Cardiac septum (tissue), 1 donor: ENCODE data around the gene ARHGEF16. TPM values are rescaled to one million over a fixed set of nuclear protein-coding genes. Genes with fewer than 3 reads are reported as not detected.

Source experiments
- DNase-seq: peaks from one replicate; pipeline ENCODE4 v3.0.0-alpha.2; 2020; ENCODE audit warnings: low spot score
- intact Hi-C: fragments of 100-400 bp; cut with DNase I; formaldehyde crosslinking; loops from one replicate; pipeline ENCODE4 v1.14.0; 2022
- total RNA-seq: library from RNA; stranded (reverse); fragmentation: NEBNext Ultra II Directional; extraction: Animal tissue kit (Norgen Biotek cat#: 25700); gene quantifications from one replicate; pipeline ENCODE4 v1.2.1, GENCODE V29; 2021
- donor health status: DM: no; HTN: no; CAD: no.

ARHGEF16 gene
- total RNA-seq, 1 donor from 2014 or later, result 0.57 TPM

DNA sequence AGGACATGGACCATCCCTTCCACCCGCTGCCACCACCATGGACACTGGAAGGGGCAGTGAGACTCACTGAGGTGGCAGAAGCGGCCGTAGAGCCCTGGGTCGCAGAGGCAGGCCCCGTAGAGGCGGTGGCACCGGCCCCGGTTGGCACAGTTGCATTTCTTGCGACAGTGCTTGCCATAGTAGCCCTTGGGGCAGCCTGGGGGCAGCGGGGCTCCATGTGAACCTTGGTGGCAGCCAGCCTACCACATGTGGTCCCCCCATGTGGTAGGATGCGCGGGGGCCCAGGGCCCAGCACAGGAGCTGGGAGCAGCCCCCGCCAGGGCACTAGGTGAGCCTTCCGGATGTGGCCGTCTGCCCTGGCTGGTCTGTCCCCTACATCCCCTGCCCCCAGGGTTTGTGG, 51.6 kb downstream of the ARHGEF16 start:
- intact Hi-C loops, result no loop called here
- DNase-seq, result no peak

DNA sequence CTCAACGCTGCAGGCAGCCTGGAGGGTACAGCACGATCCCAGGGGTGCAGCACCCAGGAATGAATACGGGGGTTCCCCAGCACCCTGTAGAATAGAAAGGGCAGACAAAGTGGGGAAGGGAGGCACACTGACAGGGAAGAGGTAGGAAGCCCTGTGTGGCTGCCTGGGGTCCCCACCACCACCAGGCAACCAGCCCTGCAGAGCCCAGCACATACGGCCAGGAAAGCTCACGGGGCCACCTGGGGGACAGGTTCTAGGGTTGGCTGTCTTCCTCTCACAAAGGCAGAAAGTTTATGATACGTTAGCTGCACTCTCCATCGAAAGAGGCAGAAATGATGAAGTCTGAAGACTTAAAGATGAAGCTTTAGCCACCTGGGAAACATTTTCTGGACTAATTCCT, 52.5 kb downstream of the ARHGEF16 start:
- DNase-seq, result no peak
- intact Hi-C loops, result no loop called here

GRCh38 chr1:3507636-3508275, 53.3 kb downstream of the ARHGEF16 start:
- DNase-seq, result no peak
- intact Hi-C loops, result no loop called here

DNA sequence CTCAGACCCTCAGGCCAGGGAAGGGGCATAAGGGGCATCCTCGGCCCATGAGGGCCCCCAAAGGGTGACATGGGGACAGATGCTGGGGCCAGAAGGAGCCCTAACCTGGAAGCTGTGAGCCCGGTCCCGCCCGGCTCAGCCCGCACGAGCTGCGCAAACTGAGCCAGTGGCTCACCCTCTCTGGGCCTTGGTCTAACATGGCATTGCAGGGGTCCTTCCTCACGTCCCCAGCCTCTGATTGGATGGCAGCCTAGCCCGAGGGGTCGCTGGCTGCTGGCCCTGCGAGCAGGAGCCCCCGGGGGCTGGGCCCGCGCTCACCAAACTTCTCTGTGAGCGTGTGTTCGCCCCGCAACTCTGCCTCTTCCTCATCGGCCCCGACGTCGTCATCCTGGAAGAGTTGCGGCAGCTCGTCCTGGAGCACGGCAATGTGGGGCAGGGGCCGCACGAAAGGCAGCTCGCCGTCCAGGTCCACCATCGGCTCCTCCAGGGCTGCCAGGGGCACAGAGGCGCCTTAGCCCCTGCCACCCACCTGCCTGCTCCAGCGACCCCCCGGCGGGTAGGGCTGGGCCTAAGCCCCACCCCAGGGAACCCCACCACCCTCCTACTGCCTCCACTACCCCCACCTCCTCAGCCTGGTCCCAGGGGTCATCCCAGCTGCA, 54.4 kb downstream of the ARHGEF16 start:
- no peak for DNase-seq
- intact Hi-C loops, result no loop called here

GRCh38 chr1:3509721-3510120, 55.3 kb downstream of the ARHGEF16 start:
- DNase-seq, result no peak
- intact Hi-C loops, result no loop called here

DNA sequence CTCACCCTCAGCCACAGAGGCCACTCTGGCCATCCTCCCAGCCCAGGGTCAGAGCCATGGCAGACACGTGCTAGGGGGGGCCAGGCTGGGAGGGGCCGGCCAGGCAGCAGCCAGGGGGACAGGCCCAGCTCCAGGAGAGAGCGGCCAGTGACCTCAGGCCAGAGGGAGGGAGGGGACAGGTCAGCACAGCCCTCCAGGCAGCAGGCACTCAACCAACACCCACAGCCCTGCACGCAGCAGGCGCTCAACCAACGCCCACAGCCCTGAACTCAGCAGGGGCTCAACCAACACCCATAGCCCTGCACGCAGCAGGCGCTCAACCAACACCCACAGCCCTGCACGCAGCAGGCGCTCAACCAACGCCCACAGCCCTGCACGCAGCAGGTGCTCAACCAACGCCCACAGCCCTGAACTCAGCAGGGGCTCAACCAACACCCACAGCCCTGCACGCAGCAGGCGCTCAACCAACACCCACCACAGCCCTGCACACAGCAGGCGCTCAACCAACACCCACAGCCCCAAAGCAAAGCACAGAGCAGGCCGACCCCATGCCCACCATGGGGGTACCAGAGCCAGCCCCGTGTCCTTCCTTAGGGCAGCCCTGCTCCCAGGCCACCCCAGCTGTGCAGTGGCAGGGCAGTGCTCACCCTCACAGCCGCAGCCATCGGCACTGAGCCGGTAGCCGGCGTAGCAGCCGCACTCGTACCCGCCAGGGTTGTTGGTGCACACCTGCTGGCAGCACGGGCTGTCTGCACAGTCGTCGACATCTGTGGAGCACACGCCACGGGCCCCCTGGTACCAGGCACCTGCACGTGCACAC, 55.9 kb downstream of the ARHGEF16 start:
- DNase-seq, result no peak
- intact Hi-C loops, result no loop called here

DNA sequence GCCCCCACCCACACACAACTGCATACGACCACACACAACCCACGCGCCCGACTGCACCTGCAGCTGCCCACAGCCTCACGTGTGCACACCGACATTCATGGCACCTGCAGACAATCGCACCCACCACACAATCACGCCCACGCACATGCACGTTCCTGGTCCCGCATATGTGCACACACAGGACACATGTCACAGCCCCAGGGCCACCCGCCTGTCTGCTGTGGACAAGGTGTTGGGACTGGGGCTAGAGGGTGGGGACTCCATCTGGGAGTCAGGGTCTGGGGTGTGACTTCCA, 56.4 kb downstream of the ARHGEF16 start:
- intact Hi-C loops, result no loop called here
- no peak for DNase-seq

- intact Hi-C loops, result no loop called here
- DNase-seq, result no peak
These were observed 56.8 kb downstream of the ARHGEF16 start for GRCh38 chr1:3511306-3511705.

- intact Hi-C loops, result no loop called here
- no peak for DNase-seq
These were observed 57.4 kb downstream of the ARHGEF16 start for GRCh38 chr1:3511856-3512255.

GRCh38 chr1:3514404-3514803, 59.9 kb downstream of the ARHGEF16 start:
- intact Hi-C loops, result no loop called here
- no peak for DNase-seq

DNA sequence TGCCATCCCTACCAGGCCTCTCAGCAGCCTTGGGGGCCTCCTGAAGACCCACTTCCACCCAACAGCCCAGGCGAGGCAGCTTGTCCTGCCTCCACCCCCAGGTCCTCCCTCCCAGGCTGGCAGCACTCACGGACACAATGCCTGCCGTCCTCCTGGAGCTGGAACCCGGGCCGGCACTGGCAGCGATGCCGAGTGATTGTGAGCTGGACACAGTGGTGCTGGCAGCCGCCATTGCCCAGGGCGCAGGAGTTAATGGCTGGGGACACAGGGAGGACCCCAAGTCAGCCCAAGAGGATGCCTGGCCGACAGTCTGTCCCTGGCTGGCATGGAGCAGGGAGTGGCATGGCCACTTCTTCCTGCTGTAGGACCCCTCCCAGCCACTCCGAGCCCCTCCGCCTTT, 60.8 kb downstream of the ARHGEF16 start:
- DNase-seq, result no peak
- intact Hi-C loops, result no loop called here

GRCh38 chr1:3515774-3516480, 61.5 kb downstream of the ARHGEF16 start:
- no peak for DNase-seq
- intact Hi-C loops, result no loop called here

DNA sequence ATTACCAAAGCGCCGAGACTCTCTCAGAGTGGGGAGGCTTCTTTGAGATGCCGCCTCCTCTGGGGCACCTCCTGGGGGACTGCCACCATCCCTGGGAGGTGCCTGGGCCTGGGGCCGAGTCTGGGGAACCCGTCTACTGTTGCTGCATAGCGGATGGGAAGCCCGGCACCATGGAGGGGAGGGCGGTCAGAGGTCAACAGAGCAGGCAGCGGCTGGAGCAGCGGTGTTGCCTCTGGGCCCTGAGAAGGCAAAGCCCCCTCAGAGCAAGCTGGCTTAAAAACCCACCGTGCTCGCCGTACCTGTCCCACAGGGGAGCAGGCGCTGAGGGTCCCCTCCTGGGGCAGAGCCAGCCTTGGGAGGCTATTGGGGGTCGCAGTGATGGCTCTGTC, 62.0 kb downstream of the ARHGEF16 start:
- intact Hi-C loops, result no loop called here
- DNase-seq, result no peak

- no peak for DNase-seq
- intact Hi-C loops, result no loop called here
These were observed 62.6 kb downstream of the ARHGEF16 start for GRCh38 chr1:3516911-3517675.

GRCh38 chr1:3518256-3518655, 63.8 kb downstream of the ARHGEF16 start:
- intact Hi-C loops, result no loop called here

GRCh38 chr1:3518756-3519155, 64.3 kb downstream of the ARHGEF16 start:
- intact Hi-C loops, result no loop called here
- no peak for DNase-seq

More at GRCh38 chr1:3518256-3518655, 63.8 kb downstream of the ARHGEF16 start:
- no peak for DNase-seq

DNA sequence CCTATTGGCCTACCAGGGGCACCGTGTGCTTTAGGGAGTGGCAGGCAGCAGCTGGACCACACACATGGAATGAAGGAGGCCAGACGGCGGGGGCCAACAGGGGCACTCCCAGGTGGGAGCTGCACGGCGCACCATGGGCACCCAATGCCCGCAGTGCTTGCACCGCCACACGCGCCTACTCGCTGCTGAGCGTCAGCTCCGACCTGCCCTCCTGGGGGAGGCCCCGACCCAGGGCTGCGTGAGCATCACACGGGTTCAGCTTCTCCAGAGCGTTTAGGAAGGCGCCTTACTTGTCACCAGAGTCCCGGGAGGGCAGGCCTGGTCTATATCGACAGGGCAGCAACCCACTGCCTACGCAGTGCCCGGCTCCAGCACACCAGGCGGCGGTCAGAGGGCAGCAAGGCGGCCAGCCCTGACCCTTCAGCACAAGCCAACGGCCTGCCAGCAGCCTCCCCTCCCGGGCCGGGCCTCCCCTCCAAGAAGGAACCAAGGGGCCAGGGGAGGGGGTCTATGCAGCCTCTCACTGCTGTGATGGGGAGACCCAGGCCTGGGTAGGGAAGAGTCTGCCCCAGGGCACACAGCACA, 64.9 kb downstream of the ARHGEF16 start:
- DNase-seq, result no peak
- intact Hi-C loops, result no loop called here

GRCh38 chr1:3520419-3521378, 66.2 kb downstream of the ARHGEF16 start:
- intact Hi-C loops, result no loop called here
- DNase-seq, result no peak
